GM10248 (cell line): ENCODE data around the gene HSD3B1.
A peak's percentile ranks its signal among the peaks of the same experiment; 100 is the strongest.

ENCODE experiments used
- CTCF ChIA-PET: fragments of 300-600 bp; sonication (Branson Sonifier 250); formaldehyde crosslinking; extraction: SDS; loops from one replicate; lab custom pipeline; 2021; ENCODE audit warnings: antibody characterized with exemption; lab: Yijun Ruan, JAX
- POLR2A ChIA-PET: fragments of 350-650 bp; sonication (Branson Sonifier 250); formaldehyde crosslinking; extraction: SDS; loops from one replicate; lab custom pipeline; 2020; ENCODE audit warnings: antibody characterized with exemption; lab: Yijun Ruan, JAX
- DNase-seq: peaks from one replicate; pipeline ENCODE4 v3.0.0; 2012; ENCODE audit errors: extremely low spot score
- TF ChIP-seq, protein P1 (sequence below): IDR thresholded peaks from 2 replicates; pipeline ENCODE4 v1.5.1; 2012; ENCODE audit warnings: mild to moderate bottlenecking, low read depth; ENCODE audit errors: extremely low read depth, missing control alignments, control extremely low read depth

HSD3B1 gene

DNA sequence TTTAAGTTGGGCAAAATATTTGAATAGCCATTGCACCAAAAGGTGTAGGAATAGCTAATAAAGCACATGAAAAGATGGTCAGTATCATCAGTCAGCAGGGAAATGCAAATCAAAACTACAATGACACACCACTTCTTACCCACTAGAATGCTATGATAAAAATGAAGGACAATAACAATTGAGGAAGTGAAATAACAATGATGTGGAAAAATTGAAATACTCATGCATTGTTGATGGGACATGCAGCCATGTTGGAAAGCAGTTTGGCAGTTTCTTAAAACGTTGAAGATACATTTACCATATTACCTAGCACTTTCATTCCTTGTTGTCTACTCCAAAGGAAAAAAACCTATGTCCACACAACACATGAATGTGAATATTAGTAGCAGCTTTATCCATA lies 28.4 kb downstream of the HSD3B1 start:
- TF ChIP-seq, protein P1, sequence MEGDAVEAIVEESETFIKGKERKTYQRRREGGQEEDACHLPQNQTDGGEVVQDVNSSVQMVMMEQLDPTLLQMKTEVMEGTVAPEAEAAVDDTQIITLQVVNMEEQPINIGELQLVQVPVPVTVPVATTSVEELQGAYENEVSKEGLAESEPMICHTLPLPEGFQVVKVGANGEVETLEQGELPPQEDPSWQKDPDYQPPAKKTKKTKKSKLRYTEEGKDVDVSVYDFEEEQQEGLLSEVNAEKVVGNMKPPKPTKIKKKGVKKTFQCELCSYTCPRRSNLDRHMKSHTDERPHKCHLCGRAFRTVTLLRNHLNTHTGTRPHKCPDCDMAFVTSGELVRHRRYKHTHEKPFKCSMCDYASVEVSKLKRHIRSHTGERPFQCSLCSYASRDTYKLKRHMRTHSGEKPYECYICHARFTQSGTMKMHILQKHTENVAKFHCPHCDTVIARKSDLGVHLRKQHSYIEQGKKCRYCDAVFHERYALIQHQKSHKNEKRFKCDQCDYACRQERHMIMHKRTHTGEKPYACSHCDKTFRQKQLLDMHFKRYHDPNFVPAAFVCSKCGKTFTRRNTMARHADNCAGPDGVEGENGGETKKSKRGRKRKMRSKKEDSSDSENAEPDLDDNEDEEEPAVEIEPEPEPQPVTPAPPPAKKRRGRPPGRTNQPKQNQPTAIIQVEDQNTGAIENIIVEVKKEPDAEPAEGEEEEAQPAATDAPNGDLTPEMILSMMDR, result no peak
- no peak for DNase-seq
- POLR2A ChIA-PET, result no interaction called here
- CTCF ChIA-PET, result no interaction called here

- CTCF ChIA-PET, result interaction anchor here (0.8 kb wide), 1 partner anchor 19 kb away, joined by 3 read pairs; no protein-coding TSS in a partner anchor
- TF ChIP-seq, protein P1, result no peak
- DNase-seq, result no peak
- POLR2A ChIA-PET, result no interaction called here
These were observed 31.0 kb downstream of the HSD3B1 start for GRCh38 chr1:119537966-119538365.

DNA sequence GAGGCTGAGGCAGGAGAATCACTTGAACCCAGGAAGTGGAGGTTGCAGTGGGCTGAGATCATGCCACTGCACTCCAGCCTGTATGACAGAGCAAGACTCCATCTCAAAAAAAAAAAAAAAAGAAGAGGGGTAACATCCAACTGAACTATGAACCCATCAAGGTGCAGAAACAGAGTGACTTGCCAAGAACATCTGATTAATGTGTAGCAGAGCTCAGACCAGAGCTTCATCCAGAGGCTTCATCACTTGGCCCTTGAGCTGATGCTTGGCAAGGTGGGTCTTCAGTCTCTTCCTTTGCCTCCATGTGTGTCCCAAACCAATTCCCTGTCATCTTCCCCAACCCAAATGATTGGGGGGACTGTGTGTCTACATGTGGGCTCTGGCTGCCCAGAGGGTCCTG lies 32.6 kb downstream of the HSD3B1 start:
- POLR2A ChIA-PET, result no interaction called here
- no peak for DNase-seq
- CTCF ChIA-PET, result no interaction called here
- TF ChIP-seq, protein P1, result no peak

DNA sequence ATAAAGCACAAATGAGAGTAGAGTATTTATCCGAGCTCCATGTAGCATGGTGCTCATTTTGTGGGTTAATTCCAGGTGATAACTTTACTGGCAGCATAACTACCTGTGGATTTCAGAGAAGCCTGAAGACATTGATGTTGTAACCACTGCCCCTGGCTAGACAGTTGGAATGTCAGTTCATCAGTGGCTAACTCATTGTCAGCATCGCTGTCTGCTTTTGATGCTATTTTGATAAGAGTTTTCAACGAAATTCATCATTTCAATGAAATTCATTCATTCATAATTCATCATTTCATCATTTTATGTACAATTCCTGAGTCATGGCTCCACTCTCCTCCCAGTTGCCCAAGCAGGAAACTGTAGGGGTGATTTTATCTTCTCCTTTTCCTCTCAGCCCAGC lies 34.4 kb downstream of the HSD3B1 start:
- no peak for DNase-seq
- POLR2A ChIA-PET, result no interaction called here
- CTCF ChIA-PET, result no interaction called here
- TF ChIP-seq, protein P1, result no peak

GRCh38 chr1:119542492-119542946 lies 35.5 kb downstream of the HSD3B1 start:
- ChIA-PET CTCF (no interaction called here), POLR2A (no interaction called here)
- no peak for DNase-seq
- TF ChIP-seq, protein P1, result no peak

DNA sequence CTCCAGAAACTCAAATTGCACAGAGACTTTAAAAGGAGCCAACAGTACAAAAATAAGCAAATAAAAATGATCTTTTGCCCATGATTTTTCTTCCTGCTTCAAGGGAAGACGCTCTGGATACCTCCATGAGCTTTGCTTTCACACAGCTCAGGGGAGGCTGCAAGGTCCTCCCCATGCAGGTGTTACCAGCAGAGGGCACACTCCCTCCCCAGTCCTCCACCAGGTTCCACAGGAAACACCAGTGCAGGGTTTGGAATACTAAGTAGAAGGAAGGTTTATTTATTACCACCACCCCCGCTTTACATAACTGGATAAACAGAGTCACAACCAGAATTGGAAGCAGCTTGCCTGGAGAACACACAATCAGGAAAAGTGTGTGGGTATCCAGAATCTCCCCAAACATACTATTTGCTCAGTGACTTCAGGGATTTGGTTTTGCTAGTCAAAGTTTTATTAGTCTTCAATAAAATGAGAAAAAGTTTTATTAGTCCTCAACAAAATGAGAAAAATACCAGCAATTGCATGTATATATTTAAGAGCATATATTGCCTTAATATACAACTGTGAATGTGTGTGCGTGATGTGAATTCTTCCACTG lies 37.3 kb downstream of the HSD3B1 start:
- TF ChIP-seq, protein P1, result peak; percentile 43
- ChIA-PET CTCF (interaction anchor here (1.1 to 1.9 kb wide), 6 partner anchors 11 to 172 kb away, joined by 3 to 8 read pairs (median 4); no protein-coding TSS in a partner anchor), POLR2A (no interaction called here)
- no peak for DNase-seq
